Measurements from ENCODE around the gene CLHC1.

- TF ChIP-seq, protein P1, sequence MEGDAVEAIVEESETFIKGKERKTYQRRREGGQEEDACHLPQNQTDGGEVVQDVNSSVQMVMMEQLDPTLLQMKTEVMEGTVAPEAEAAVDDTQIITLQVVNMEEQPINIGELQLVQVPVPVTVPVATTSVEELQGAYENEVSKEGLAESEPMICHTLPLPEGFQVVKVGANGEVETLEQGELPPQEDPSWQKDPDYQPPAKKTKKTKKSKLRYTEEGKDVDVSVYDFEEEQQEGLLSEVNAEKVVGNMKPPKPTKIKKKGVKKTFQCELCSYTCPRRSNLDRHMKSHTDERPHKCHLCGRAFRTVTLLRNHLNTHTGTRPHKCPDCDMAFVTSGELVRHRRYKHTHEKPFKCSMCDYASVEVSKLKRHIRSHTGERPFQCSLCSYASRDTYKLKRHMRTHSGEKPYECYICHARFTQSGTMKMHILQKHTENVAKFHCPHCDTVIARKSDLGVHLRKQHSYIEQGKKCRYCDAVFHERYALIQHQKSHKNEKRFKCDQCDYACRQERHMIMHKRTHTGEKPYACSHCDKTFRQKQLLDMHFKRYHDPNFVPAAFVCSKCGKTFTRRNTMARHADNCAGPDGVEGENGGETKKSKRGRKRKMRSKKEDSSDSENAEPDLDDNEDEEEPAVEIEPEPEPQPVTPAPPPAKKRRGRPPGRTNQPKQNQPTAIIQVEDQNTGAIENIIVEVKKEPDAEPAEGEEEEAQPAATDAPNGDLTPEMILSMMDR (conservative IDR thresholded peaks at IDR 0.05 in 1 of 2, IDR thresholded peaks at IDR 0.05 in 1 of 2; ENCODE audit: low read depth in 1 of 2, low read length in 2 of 2): no peak
- TF ChIP-seq EZH2 (IDR thresholded peaks at IDR 0.05; ENCODE audit: low read length, missing control alignments): no peak
Measured at GRCh38 chr2:55146263-55146662, 85.8 kb downstream of the CLHC1 start.

Measured in fibroblast of lung (primary cell).